ENCODE measurements around the gene AFM. TPM values are rescaled to one million over a fixed set of nuclear protein-coding genes. Genes with fewer than 3 reads are reported as not detected.

The AFM gene
- total RNA-seq, 3 donors from 2014 or later = not detected

- Histone ChIP-seq H3K4me3 (no peak overlapping the region), H3K4me1 (no peaks in the 10 kb centered on the region), H3K9me3 (no peaks in the 10 kb centered on the region), H3K27me3 (no peaks in the 10 kb centered on the region), H3K36me3 (no peaks in the 10 kb centered on the region), H3K27ac (no peak overlapping the region)
- no peak for TF ChIP-seq POLR2A (IDR thresholded peaks at IDR 0.05)
- no peak for TF ChIP-seq CTCF (IDR thresholded peaks at IDR 0.05)
- DNase-seq (ENCODE audit: low spot score in 2 of 2) = no peak
- intact Hi-C loops (cut with DNase I; ENCODE audit: low total_unique reads) = loop anchor here (10.0 kb wide), 1 partner anchor 1107 kb away; no protein-coding TSS in a partner anchor
Measured at GRCh38 chr4:73501664-73502265, 20.2 kb downstream of the AFM start.

DNA sequence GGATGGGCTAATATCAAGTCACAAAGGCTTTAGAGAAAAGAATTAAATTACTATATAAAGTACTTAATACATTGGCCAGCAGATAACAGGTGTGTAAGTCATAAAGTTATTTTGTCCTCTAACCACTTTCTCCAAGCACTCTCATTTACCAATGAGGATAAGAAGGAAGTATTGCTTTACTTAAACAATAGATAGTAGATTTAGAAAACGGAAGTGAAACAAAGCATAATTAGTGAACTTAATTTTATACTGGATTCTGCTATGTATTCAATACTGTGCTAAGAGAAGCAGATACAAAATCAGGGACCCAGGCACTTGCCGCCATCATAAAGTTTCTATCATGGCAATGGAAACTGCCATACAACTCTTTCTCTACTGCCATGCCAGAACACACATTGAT lies 24.0 kb downstream of the AFM start:
- Histone ChIP-seq H3K36me3 (no peaks in the 10 kb centered on the region), H3K27ac (no peak overlapping the region), H3K27me3 (no peaks in the 10 kb centered on the region), H3K4me3 (no peak overlapping the region), H3K9me3 (no peaks in the 10 kb centered on the region), H3K4me1 (no peaks in the 10 kb centered on the region)
- no peak for DNase-seq (ENCODE audit: low spot score in 2 of 2)
- intact Hi-C loops (cut with DNase I; ENCODE audit: low total_unique reads) = loop anchor here (10.0 kb wide), 1 partner anchor 1111 kb away; no protein-coding TSS in a partner anchor
- TF ChIP-seq CTCF (IDR thresholded peaks at IDR 0.05) (no peak), POLR2AphosphoS5 (IDR thresholded peaks at IDR 0.05) (no peak), POLR2A (IDR thresholded peaks at IDR 0.05) (no peak)

DNA sequence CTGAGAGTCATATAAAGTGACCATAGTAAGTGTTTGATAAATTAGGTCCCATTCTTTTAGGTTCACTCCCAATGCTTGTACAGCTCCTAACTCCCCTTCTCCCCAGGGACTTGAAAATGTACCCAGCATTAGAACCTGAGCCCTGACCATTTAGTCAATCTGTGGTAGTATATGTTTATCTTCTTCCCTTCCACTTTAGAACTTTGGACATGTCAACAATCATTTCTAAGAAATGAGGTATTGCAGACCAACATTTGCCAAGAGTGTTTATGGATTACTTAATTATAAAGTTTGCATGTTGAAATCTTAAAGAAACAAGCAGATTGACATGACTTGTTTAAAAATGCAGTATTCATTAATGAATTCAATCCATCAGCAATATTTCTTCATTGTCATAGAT lies 26.0 kb downstream of the AFM start:
- H3K27ac ChIP-seq = no peak overlapping the region
- TF ChIP-seq POLR2AphosphoS5 (IDR thresholded peaks at IDR 0.05) = no peak
- TF ChIP-seq POLR2A (IDR thresholded peaks at IDR 0.05) = no peak
- TF ChIP-seq CTCF (IDR thresholded peaks at IDR 0.05) = no peak
- intact Hi-C loops (cut with DNase I; ENCODE audit: low total_unique reads) = loop anchor here (10.0 kb wide), 1 partner anchor 1113 kb away; no protein-coding TSS in a partner anchor
- DNase-seq (ENCODE audit: low spot score in 2 of 2) = no peak
- no peaks in the 10 kb centered on the region for H3K27me3 ChIP-seq
- no peaks in the 10 kb centered on the region for H3K9me3 ChIP-seq
- no peaks in the 10 kb centered on the region for H3K36me3 ChIP-seq
- no peaks in the 10 kb centered on the region for H3K4me1 ChIP-seq
- H3K4me3 ChIP-seq = no peak overlapping the region

DNA sequence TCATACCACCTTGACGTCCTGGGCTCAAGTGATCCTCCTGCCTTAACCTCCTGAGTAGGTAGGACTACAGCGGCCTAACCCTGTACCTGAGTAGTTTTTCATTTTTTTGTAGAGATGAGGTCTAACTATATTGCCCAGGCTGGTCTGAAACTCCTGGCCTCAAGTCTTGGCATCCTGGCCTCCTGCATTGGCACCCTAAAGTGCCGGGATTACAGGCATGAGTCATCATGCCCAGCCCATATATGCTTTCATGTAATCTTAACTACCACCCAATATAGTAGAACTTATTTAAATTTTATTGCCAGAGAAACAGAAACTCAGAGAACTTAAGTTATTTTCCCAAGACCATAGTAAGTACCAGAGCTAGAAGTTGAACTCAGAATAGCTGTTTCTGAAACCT lies 27.1 kb downstream of the AFM start:
- no peaks in the 10 kb centered on the region for H3K9me3 ChIP-seq
- no peak for TF ChIP-seq CTCF (IDR thresholded peaks at IDR 0.05)
- no peak for TF ChIP-seq POLR2A (IDR thresholded peaks at IDR 0.05)
- TF ChIP-seq POLR2AphosphoS5 (IDR thresholded peaks at IDR 0.05) = no peak
- H3K4me1 ChIP-seq = no peaks in the 10 kb centered on the region
- H3K27me3 ChIP-seq = no peaks in the 10 kb centered on the region
- no peak overlapping the region for H3K27ac ChIP-seq
- no peaks in the 10 kb centered on the region for H3K36me3 ChIP-seq
- no peak overlapping the region for H3K4me3 ChIP-seq
- no peak for DNase-seq (ENCODE audit: low spot score in 2 of 2)
- intact Hi-C loops (cut with DNase I; ENCODE audit: low total_unique reads) = loop anchor here (10.0 kb wide), 1 partner anchor 1114 kb away; no protein-coding TSS in a partner anchor

GRCh38 chr4:73518340-73518739 lies 36.8 kb downstream of the AFM start:
- DNase-seq (ENCODE audit: low spot score in 2 of 2) = no peak
- H3K36me3 ChIP-seq = no peaks in the 10 kb centered on the region
- no peaks in the 10 kb centered on the region for H3K4me1 ChIP-seq
- H3K9me3 ChIP-seq = no peaks in the 10 kb centered on the region
- no peak overlapping the region for H3K4me3 ChIP-seq
- no peak for TF ChIP-seq CTCF (IDR thresholded peaks at IDR 0.05)
- TF ChIP-seq POLR2A (IDR thresholded peaks at IDR 0.05) = no peak
- no peak for TF ChIP-seq POLR2AphosphoS5 (IDR thresholded peaks at IDR 0.05)
- no peak overlapping the region for H3K27ac ChIP-seq
- intact Hi-C loops (cut with DNase I; ENCODE audit: low total_unique reads) = no loop called here
- no peaks in the 10 kb centered on the region for H3K27me3 ChIP-seq

Measured in breast epithelium (tissue), 4 donors.